DMS 273 (cell line): ENCODE measurements around the gene SFXN3.
A peak's percentile ranks its signal among the peaks of the same experiment; 100 is the strongest.

Experiments used
- DNase-seq: peaks from one replicate; lab custom pipeline; 2025; ENCODE audit not compliant: unreplicated experiment; lab: John Stamatoyannopoulos, UW

The SFXN3 gene

DNA sequence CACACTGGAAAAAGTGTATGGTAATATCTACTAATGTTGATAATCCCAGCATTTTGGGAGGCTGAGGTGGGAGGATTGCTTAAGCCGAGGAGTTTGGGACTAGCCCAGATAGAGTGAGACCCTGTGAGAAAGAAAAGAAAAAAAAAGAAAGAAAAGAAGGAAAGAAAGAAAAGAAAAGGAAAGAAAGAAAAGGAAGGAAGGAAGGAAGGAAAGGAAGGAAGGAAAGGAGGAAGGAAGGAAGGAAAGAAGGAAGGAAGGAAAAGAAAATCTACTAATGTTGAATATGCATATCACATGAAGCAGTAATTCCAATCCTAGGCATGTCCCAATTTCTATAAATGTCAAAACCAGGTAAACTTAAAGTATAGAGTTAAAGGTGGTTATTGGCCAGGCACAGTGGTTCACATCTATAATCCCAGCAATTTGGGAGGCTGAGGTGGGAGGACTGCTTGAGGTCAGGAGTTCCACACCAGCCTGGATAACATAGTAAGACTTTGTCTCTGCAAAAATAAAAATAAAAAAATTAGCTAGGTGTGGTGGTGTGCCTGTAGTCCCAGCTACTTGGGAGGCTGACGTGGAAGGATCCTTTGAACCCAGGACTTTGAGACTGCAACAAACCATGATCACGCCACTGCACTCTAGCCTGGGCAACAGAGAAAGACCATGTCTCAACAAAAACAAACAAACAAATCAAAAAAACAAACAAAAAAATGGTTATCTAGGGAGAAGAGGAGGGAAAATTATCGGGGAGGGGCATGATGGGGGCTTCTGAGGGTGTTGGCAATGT, 25.5 kb downstream of the SFXN3 start:
- no peak for DNase-seq

DNA sequence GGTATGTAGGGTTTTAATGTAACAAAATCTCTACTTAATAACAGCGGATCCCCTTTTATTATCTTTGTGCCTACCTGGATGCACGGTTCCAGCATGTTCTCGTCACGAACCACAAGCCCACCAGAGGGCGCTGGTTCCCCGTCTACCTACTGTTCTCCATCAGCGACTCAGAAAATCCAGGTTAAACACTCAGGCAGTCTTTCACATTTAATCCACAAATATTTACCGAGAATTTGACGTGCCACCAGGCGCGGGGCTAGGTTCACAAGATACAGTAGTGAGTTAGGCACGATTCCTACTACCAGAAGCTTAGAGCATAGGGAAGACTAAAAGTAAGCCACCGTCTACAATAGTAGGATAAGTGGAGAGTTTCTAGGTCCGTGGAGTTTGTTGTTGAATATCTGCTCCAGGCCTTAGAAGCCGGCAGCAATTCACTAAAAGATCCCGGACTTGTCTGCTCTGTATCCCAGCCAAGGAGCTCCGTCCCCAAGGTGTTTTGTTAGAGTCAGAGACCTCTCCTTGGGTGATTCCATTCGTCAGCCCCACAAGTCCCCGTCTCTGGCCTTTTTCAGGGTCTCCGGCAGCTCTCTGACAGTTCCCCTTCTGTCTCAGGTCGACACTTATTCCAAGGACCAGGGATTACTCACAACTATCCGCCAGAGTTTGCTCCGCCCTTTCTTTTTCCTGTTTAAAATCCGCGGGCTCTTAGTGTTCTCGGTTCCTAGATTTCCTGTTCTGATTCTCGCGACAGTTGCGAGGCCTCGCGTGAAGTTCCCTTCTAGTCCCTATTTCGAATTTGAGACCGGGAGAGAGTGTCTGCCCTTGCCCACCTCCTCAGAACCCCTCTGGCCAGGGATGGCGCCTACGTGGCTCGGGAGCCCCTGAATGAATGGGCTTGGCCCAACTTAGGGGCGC, 29.3 kb downstream of the SFXN3 start:
- peak; percentile 95 for DNase-seq

DNA sequence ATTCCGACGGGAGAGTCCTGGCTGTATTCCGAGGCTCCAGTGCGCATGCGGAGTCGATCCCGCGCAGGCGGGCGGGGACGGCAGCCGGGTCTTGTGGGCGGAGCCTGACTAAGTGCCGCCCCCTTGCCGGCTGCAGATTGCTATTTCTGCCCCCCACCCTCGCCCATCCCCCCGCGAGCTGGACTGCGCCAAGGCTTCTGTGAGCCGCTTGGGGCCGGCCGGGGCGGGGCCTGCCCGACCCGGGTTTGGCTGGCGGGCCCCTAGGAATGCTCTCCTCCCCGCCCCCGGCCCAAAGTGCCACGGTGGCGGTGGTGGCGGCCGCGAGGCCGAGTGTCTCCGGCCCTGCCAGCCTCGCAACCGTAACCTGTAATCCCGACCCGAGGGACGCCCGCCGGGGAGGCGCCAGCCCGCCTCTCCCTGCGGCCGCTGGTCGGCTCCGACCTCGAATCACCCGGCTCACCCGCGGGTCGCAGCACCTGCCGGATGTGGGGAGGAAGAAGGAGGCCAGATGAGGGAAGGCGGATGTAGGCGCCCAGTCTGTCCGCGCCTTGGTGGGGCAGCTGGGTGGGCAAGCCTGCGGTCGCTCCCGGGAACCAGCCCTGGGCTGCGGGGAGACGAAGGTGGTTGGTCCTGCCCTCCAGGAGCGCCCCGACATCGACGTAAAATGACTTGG, 30.1 kb downstream of the SFXN3 start:
- DNase-seq: peak; percentile 94

DNA sequence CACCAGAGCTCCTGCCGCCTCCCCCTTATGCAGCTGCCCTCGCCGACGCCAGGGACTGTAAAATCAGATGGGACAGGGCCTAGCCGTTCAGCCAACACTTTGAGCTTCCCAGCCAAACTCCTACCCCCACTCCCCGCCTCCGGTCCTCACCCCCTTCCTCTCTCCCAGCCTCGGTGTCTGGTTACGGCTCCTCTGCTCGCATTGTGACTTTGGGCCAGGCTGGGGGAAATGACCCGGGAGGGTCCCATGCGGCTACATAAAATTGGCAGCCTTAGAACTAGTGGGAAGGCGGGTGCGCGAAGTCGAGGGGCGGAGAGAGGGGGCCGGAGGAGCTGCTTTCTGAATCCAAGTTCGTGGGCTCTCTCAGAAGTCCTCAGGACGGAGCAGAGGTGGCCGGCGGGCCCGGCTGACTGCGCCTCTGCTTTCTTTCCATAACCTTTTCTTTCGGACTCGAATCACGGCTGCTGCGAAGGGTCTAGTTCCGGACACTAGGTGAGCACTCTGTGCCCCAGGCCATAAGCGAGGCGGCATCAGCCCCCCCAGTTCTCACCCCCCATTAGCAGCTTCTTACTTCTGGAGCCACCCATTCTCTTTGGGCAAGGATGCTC, 30.7 kb downstream of the SFXN3 start, which contains the start of gene KAZALD1:
KAZALD1 (plus strand) TSS at position 366 of the 608 bp plus-strand sequence. CDS start 604 bp downstream, outside the sequence.
- peak; percentile 87 for DNase-seq

DNA sequence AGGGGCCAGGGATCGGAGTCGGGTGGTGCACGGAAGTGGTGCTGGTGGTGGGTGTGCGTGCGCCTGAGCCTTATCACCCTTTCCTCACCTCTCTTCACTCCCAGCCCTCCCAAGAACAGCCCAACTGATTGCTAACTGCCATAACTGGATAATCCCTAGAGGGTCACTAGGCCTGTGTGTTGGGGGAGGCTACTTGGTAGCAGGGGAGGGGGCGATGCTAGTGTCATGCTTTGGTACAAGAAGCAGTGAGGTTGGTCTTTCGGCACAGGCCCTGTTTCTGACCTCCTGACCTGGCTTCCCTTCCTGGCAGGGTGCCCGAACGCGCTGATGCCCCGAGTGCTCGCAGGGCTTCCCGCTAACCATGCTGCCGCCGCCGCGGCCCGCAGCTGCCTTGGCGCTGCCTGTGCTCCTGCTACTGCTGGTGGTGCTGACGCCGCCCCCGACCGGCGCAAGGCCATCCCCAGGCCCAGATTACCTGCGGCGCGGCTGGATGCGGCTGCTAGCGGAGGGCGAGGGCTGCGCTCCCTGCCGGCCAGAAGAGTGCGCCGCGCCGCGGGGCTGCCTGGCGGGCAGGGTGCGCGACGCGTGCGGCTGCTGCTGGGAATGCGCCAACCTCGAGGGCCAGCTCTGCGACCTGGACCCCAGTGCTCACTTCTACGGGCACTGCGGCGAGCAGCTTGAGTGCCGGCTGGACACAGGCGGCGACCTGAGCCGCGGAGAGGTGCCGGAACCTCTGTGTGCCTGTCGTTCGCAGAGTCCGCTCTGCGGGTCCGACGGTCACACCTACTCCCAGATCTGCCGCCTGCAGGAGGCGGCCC, 31.4 kb downstream of the SFXN3 start:
- DNase-seq: peak; percentile 75

DNA sequence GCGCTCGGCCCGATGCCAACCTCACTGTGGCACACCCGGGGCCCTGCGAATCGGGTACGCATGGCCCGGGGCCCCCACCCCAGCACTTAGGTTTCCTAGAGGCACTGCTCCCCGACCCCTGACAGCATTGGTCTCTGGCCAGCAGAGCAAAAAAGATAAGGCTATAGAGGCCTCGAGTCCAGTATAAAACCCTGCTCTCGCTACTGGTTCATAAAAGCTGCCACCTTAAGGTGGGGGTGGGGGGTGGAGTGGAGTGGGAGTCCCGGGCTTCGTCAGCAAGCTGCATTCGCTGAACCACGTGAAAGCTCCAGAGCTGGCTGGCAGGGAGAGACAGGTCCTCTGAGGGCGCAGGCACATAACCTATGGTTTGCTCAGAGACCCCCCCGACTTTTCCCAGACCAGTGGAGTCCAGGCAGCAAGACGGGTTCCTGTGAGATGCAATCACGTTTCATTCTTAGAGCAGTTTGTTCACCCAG, 32.1 kb downstream of the SFXN3 start:
- DNase-seq: peak; percentile 28

DNA sequence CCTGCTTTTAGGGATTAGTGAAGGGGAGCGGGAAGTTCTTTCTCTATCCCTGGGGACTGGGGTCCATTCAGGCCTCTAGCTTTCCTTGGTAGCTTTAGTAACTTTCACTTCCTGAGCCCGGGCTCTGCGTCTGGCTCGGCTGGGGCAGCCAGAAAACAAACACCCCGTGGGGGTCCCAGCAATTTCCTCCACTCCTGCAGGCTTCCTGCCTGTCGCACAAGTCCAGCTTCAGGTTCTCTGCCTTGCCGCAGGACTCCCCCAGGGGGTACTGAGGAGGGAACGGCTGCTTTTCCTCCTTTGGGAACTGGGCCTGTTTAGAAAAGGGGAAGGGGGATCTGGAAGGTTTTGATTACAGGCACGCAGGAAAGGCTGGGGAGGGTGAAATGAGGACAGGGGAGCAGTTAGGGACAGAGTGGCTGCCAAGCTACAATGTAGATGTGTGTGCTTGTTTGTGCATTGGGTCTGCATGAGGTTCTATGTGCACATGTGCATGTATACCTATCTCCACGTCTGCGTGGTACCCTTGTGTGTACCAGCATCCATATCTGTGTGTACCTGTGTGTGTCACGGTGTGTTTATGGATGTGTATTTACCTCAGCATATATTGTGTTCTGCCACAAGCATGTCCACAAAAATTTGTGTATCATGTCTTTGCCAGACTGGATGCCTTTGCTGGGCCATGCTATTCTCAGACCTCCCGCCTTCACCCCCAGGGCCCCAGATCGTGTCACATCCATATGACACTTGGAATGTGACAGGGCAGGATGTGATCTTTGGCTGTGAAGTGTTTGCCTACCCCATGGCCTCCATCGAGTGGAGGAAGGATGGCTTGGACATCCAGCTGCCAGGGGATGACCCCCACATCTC, 32.7 kb downstream of the SFXN3 start:
- DNase-seq: peak; percentile 24

DNA sequence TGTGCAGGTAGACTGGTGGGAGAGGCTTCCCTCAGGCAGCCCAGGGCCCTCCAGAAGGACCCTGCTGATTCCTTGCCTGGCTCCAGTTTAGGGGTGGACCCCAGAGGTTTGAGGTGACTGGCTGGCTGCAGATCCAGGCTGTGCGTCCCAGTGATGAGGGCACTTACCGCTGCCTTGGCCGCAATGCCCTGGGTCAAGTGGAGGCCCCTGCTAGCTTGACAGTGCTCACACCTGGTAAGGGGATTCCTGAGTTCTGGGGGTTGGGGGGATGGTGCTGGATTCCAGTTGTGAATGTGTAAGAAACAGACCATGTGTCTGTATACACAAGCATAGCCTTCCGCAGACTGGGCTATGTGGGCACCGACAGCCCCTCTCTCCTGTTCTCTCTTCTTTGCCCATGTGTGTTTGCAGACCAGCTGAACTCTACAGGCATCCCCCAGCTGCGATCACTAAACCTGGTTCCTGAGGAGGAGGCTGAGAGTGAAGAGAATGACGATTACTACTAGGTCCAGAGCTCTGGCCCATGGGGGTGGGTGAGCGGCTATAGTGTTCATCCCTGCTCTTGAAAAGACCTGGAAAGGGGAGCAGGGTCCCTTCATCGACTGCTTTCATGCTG, 33.5 kb downstream of the SFXN3 start:
- no peak for DNase-seq

DNA sequence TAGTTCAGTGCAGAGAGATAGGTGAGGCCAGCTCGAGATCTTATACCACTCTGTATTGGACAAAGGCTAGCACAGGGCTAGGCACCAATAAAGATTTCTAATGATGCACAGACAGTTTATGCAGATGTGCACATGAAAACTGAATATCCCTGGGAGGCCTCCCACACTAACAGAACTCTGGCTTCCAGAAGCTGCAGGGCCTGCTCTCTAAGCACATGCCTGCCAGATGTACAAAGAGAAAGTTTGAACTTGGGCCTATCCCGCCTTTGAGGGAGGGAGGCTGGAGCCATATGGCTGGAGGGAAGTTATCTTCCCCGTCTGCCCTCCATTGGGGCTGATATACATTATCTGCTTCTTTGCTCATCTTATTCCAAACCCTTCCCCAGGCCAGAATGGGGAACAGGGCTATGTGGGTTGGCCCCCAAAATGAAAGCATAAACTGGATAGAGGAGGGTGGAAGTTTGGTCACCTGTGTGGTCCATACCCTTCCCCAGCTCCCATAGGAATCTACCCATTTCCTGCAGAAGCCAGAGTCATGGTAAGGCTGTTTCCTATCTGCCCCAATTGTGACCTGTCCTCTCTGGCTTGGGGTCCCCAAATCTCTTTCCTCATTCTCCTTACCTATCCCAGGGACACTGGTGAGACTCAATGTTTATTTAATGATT, 34.6 kb downstream of the SFXN3 start:
- DNase-seq: peak; percentile 77

DNA sequence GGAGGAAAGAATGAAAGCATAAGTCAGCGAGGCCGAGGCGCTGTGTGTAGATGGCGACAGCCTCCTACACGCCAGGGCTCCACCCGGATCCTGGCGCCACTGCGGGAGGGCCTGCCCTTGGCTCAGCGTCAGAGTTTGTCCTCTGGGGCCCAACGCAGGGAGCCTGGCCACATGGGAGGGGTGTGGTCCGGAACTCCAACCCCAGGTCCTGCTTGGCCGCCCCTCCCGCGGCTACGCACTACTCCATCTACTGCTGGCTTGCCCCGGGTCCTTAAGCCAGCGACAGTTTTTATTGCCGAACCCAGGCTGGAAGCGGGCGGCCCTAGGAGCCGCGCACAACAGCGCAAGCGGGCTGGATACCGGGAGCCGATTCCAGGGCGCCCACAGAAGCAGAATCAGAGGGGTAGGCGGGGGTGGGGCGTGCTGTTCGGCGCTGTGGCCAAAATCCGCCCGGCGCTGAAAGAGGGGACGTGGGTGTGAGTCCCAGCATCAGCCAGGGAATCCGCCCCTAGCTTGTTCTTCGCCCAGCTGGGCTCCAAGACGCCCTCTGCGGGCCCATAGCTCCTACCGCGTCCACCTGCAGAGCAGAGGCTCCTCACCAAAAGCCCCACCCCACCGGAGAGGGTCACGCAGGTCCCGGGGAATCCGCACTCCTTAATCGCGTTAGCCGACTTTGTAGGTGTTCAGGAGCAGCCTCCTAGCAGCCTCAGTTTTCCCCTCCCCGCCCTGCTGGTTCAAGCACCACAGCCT, 35.3 kb downstream of the SFXN3 start:
- DNase-seq: peak; percentile 84

DNA sequence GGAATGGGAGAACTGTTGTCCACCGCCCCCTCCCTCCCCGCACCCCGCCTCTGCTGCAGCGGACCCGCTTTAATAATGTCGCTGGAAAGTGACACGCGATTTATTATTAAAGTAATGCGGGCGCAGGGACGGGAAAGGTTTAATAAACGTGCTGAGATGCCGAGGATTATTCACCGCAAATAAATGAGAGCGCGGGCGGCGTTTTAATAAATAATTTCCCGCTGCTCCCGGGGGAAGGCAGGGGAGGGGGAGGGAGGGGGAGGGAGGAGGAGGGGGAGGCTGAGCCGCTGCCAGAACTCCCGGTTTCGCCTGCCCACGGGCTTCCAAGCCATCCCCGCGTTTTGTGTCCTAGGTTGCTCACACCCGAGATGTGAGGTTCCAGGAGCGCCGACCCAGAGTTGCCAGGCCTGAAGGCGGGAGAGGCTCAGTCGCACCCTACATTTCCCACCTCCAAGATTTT, 35.9 kb downstream of the SFXN3 start:
- DNase-seq: peak; percentile 73

DNA sequence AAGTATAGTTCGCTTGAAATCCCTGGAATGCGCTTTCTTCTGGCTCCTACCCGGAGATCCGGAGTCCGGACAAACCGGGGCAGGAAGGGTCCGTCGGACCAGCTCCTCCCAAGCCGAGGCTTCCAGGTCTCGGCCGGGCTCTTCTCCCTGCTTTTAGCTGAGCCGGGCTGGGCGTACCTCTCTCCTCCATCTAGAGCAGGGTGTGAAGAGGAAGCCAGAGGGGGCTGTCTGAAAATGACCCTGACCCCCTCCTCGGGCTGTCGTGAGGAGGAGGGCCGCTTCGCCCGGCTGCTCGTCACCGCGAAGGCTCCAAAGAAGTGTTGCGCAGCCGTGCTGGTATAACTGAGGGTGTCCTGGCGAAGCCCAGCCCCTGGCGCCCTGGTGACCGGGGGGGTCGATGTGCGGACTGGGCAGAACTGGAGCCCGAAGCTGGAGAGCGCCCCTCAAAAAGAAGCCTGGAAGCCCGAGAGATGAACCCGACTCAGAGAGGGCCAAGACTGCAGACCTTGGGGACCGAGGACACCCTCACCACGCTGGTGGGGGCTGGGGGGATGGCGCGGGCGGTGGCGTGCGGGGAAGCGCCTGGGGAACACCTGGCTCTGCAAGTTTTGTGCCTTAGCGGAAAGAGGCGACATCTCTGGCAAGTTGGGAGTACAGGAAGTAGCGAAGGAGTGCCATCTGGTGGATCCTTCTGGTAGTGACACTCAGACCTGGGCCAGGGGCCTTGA, 36.5 kb downstream of the SFXN3 start:
- DNase-seq: peak; percentile 88

DNA sequence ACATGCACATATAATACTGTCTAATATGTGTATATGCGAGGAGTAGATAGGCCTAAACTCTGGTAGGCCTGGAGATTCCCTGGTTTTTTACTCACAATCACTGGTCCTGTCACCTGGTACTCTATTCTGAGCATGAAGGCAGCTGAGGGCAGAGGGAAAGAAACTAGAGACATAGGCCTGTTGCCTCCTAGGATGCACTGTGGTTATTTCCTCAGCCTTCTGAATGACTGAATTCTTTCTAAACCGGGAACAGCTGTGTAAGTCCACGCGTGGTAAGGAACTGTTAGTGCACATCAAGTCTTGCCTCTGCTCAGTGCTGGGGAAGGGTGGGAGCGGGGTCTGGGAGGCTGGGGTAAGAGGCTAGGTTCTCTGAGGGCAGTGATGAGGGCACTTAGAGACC, 38.4 kb downstream of the SFXN3 start:
- DNase-seq: no peak

DNA sequence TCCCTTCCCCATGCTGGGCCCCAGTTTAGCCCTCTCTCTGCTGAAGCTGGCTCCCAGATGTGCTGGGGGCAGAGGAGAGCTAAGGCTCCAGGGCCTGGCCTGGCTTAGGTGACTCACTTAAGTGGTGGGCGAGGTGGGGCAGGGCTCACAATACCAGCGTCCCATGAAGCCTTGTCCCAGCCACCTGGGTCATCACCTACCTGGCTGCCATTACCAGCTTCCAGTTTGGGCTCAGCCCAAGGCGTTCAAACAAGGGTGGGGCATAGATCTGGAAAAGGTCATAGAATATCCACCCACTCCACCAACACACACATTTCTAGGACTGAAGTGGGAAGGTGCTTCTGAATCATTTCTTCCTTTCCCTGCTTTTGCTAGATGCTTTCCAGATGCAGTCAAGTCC, 39.1 kb downstream of the SFXN3 start:
- no peak for DNase-seq

DNA sequence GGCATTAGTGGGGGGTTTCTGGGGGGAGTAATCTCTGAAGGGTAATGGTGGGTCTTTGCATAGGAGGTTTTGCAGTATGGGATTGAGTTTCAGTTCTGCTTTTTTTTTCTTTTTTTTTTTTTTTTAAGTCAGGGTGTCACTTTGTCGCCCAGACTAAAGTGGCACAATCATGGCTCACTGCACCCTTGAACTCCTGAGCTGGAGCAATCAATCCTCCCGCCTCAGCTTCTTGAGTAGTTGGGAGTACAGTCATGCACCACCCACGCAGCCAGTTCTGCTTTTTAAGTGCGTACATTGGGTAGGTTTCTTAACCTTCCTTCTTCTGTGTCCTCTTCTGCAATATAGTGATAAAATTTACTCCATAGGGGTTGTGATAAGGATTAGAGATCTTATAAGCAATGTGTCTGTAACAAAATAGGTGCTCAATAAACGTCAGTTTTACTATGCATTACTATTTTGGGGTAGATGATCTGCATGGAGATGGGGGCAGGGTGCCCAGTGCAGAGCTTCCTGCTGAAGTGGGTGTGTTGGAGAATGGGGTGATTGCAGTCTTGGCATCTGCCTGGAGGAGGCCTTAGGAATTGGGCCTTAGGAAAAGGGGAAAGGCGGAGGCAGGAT, 40.3 kb downstream of the SFXN3 start:
- DNase-seq: no peak

DNA sequence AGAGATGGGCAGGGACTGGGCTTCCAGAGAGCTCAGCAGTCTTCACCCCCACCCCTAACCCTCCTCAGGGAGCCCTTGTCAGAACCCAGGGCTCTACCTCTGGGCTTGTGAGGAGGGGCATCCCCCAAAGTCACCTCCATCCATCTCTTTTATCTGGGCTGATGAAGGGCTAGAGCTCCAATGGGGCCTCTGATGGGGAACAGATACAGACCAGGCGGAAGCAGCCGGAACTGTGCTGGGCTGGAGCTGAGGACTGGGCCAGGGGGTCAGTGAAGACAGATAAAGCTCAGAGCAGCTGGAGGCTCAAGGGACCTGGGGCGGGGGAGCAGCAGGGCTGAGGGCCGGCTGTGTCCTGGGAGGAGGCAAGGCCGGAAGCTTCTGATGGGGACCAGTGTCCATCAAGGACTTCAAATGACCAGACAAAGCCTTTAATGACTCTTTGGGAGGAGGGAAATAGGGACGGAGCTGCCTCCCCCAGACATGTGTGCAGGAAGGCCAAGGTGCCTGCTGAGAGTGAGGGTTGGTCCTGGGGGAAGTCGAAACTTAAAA, 40.9 kb downstream of the SFXN3 start:
- no peak for DNase-seq
